HEK293 (cell line): ENCODE results near the gene MYH14.

Source experiments
- CTCF ChIA-PET: fragments of 350-600 bp; formaldehyde crosslinking; extraction: SDS; loops from one replicate; lab custom pipeline; 2021; ENCODE audit warnings: antibody characterized with exemption; lab: Yijun Ruan, JAX
- POLR2A ChIA-PET: fragments of 300-600 bp; formaldehyde crosslinking; extraction: SDS; loops from one replicate; lab custom pipeline; 2020; ENCODE audit warnings: antibody characterized with exemption, inconsistent platforms; lab: Yijun Ruan, JAX
- H3K27ac ChIP-seq: fragments of 200-500 bp; sonication (Bioruptor generic); 2 replicates; pipeline ENCODE4 v1.5.1; 2014; ENCODE audit warnings: low read depth, low read length, control low read depth, inconsistent platforms; ENCODE audit errors: extremely low read depth
- H3K36me3 ChIP-seq, 2 experiments: fragments of 200-500 bp in 1 of 2; sonication (Bioruptor generic) in 1 of 2; 1 replicate in 1 of 2; 2 replicates in 1 of 2; pipeline ENCODE4 v1.5.1; 2014 to 2017; ENCODE audit warnings: inconsistent platforms in 2 of 2, low read length in 2 of 2; ENCODE audit not compliant: control insufficient read depth in 2 of 2, insufficient read depth in 1 of 2
- H3K4me1 ChIP-seq: fragments of 200-500 bp; sonication (Bioruptor generic); 2 replicates; pipeline ENCODE4 v1.5.1; 2014; ENCODE audit warnings: mild to moderate bottlenecking, low read length, inconsistent platforms; ENCODE audit not compliant: control insufficient read depth, insufficient read depth
- H3K4me3 ChIP-seq: 2 replicates; pipeline ENCODE4 v1.5.1; 2011; ENCODE audit warnings: low read depth, mild to moderate bottlenecking, control low read depth, low read length, moderate library complexity
- H3K9me3 ChIP-seq: fragments of 200-500 bp; sonication (Bioruptor generic); 2 replicates; pipeline ENCODE4 v1.5.1; 2014; ENCODE audit warnings: low read depth, low read length, inconsistent platforms; ENCODE audit not compliant: control insufficient read depth, insufficient read depth
- BCL11B ChIP-seq: fragments of 450-650 bp; formaldehyde crosslinking; IDR thresholded peaks from 2 replicates; pipeline ENCODE4 v1.5.1; 2016; ENCODE audit warnings: low read depth, missing biosample characterization, missing genetic modification characterization
- EGR2 ChIP-seq: fragments of 450-650 bp; formaldehyde crosslinking; IDR thresholded peaks from 2 replicates; pipeline ENCODE4 v1.5.1; 2016; ENCODE audit warnings: low read depth, missing biosample characterization, missing genetic modification characterization
- RBAK ChIP-seq: fragments of 450-650 bp; formaldehyde crosslinking; IDR thresholded peaks from 2 replicates; pipeline ENCODE4 v1.5.1; 2016; ENCODE audit warnings: missing biosample characterization, missing genetic modification characterization
- SALL2 ChIP-seq: fragments of 450-650 bp; formaldehyde crosslinking; IDR thresholded peaks from 2 replicates; pipeline ENCODE4 v1.5.0; 2017; ENCODE audit warnings: missing biosample characterization, mild to moderate bottlenecking, missing genetic modification characterization, borderline replicate concordance
- ZBTB1 ChIP-seq: fragments of 450-650 bp; formaldehyde crosslinking; IDR thresholded peaks from 2 replicates; pipeline ENCODE4 v1.5.1; 2016; ENCODE audit warnings: missing biosample characterization, missing genetic modification characterization
- ZBTB17 ChIP-seq: fragments of 450-650 bp; formaldehyde crosslinking; IDR thresholded peaks from 2 replicates; pipeline ENCODE4 v1.5.1; 2016; ENCODE audit warnings: missing biosample characterization, missing genetic modification characterization
- ZEB2 ChIP-seq: fragments of 450-650 bp; formaldehyde crosslinking; IDR thresholded peaks from 2 replicates; pipeline ENCODE4 v1.5.1; 2016; ENCODE audit warnings: missing biosample characterization, missing genetic modification characterization
- ZFHX2 ChIP-seq: fragments of 450-650 bp; formaldehyde crosslinking; conservative IDR thresholded peaks from 2 replicates; pipeline ENCODE4 v1.5.1; 2016; ENCODE audit warnings: missing biosample characterization, missing genetic modification characterization
- ZNF114 ChIP-seq: fragments of 450-650 bp; formaldehyde crosslinking; IDR thresholded peaks from 2 replicates; pipeline ENCODE4 v1.5.0; 2017; ENCODE audit warnings: missing biosample characterization, missing genetic modification characterization
- ZNF16 ChIP-seq: fragments of 450-650 bp; formaldehyde crosslinking; IDR thresholded peaks from 2 replicates; pipeline ENCODE4 v1.5.1; 2016; ENCODE audit warnings: low read depth, missing biosample characterization, missing genetic modification characterization
- ZNF174 ChIP-seq: fragments of 450-650 bp; formaldehyde crosslinking; IDR thresholded peaks from 2 replicates; pipeline ENCODE4 v1.5.0; 2017; ENCODE audit warnings: missing biosample characterization, mild to moderate bottlenecking, missing genetic modification characterization
- ZNF19 ChIP-seq: fragments of 450-650 bp; formaldehyde crosslinking; IDR thresholded peaks from 2 replicates; pipeline ENCODE4; 2016; ENCODE audit warnings: missing biosample characterization, missing genetic modification characterization, low read depth
- ZNF266 ChIP-seq: fragments of 450-650 bp; formaldehyde crosslinking; IDR thresholded peaks from 2 replicates; pipeline ENCODE4 v1.5.1; 2016; ENCODE audit warnings: missing biosample characterization, missing genetic modification characterization, low read depth
- ZNF366 ChIP-seq: fragments of 450-650 bp; formaldehyde crosslinking; conservative IDR thresholded peaks from 2 replicates; pipeline ENCODE4 v1.5.1; 2016; ENCODE audit warnings: missing biosample characterization, missing genetic modification characterization
- ZNF423 ChIP-seq: fragments of 450-650 bp; formaldehyde crosslinking; IDR thresholded peaks from 2 replicates; pipeline ENCODE4 v1.5.1; 2016; ENCODE audit warnings: missing biosample characterization, missing genetic modification characterization
- ZNF48 ChIP-seq: fragments of 450-650 bp; formaldehyde crosslinking; IDR thresholded peaks from 2 replicates; pipeline ENCODE4 v1.5.1; 2016; ENCODE audit warnings: missing biosample characterization, missing genetic modification characterization
- ZNF658 ChIP-seq: fragments of 450-650 bp; formaldehyde crosslinking; IDR thresholded peaks from 2 replicates; pipeline ENCODE4; 2016; ENCODE audit warnings: missing biosample characterization, missing genetic modification characterization
- ZNF747 ChIP-seq: fragments of 450-650 bp; formaldehyde crosslinking; IDR thresholded peaks from 2 replicates; pipeline ENCODE4 v1.5.1; 2016; ENCODE audit warnings: missing biosample characterization, missing genetic modification characterization
- ZSCAN23 ChIP-seq: fragments of 450-650 bp; formaldehyde crosslinking; IDR thresholded peaks from 2 replicates; pipeline ENCODE4 v1.5.1; 2016; ENCODE audit warnings: missing biosample characterization, missing genetic modification characterization
- TF ChIP-seq, protein P1 (sequence below): fragments of 450-650 bp; formaldehyde crosslinking; IDR thresholded peaks from 2 replicates; pipeline ENCODE4; 2016; ENCODE audit warnings: missing biosample characterization, missing genetic modification characterization
- TF ChIP-seq, protein P2 (sequence below): fragments of 450-650 bp; formaldehyde crosslinking; IDR thresholded peaks from 2 replicates; pipeline ENCODE4 v1.5.1; 2017; ENCODE audit warnings: missing biosample characterization, missing genetic modification characterization

Gene MYH14

DNA sequence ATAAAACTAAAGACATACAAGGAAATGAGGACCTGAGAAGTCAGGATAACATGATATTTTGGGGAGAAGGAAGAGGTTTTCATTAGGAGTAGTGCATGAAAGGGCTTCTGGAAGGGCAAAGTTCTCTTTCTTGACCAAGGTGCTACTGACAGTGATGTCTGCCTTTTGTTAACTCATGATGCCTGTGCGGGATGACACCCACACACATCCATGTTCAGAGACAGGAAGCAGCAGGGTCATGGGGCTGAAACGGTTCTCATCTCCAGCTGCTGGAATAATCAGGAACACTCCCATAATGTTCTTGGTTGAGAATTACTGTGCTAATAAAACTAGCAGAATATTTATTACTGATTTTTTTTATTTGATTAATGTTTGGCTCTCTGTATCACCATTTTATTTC lies 96.6 kb downstream of the MYH14 start:
- Histone ChIP-seq H3K4me1 (0 out of 2 replicates have a peak, but pooled peaks cover 3% of the 10 kb centered on the region), H3K27ac (no peak overlapping the region), H3K4me3 (no peak overlapping the region), H3K36me3 (peaks cover 0 to 6% of the 10 kb centered on the region in 2 experiments; a peak in 2 of 3 replicates), H3K9me3 (no peaks in the 10 kb centered on the region; the same call in 1 of the 2 replicates)
- peak; percentile 28; the same call in 1 of the 2 replicates for TF ChIP-seq ZFHX2 (tag by site-specific recombination)
- no peak for TF ChIP-seq ZNF423 (tag by site-specific recombination)
- POLR2A ChIA-PET = no interaction called here
- CTCF ChIA-PET = no interaction called here

DNA sequence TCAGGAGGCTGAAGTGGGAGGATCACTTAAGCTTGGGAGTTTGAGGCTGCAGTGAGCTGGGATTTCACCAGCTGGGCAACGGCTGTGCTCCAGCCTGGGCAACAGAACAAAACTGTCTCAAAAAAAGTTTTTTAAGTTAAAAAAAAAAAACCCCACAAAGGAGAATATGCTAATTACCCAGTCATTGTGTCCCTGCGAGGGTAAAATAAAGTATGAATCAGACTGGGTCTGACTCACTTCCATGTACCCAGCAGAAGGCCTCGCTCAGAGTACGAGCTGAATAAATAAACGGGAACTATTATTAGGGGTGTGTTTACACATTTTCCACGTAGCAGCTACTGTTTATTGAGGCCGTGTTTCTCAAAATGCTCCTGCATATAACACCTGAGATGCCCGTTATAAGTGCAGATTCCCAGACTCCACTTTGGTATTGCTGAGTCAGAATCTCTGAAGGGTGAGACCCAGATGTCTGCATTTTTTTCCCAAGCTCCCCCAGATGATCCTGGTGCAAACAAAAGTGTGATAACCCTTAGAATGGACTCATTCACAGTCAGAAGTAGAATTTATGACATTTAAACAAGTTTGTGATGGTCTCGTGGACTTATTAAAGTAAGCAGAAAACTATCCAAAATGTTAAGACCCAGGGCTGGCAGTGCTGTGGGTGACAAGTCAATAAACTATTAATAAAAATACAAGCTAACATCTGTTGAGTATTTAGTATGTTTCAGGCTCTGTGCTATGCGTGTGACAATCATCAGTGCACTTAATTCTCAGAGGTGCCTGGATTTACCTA lies 97.6 kb downstream of the MYH14 start:
- Histone ChIP-seq H3K9me3 (no peaks in the 10 kb centered on the region; the same call in 1 of the 2 replicates), H3K4me1 (0 out of 2 replicates have a peak, but pooled peaks cover 3% of the 10 kb centered on the region), H3K27ac (no peak overlapping the region), H3K36me3 (peaks cover 0 to 6% of the 10 kb centered on the region in 2 experiments; a peak in 2 of 3 replicates), H3K4me3 (no peak overlapping the region)
- TF ChIP-seq ZNF266 (tag by site-specific recombination) = no peak
- no peak for TF ChIP-seq SALL2 (tag by site-specific recombination)
- no peak for TF ChIP-seq ZNF16 (tag by site-specific recombination)
- no peak for TF ChIP-seq ZBTB17 (tag by site-specific recombination)
- no peak for TF ChIP-seq BCL11B
- TF ChIP-seq ZEB2 (tag by site-specific recombination) = no peak
- no peak for TF ChIP-seq ZNF114
- no peak for TF ChIP-seq ZNF48
- ChIA-PET POLR2A (interaction anchor here (1.2 kb wide), 1 partner anchor 15 kb away, joined by 3 read pairs; no protein-coding TSS in a partner anchor), CTCF (interaction anchor here (0.7 to 2.9 kb wide), 4 partner anchors 15 to 142 kb away, joined by 3 to 11 read pairs (median 4); partner anchors contain the start of gene KCNC3)

DNA sequence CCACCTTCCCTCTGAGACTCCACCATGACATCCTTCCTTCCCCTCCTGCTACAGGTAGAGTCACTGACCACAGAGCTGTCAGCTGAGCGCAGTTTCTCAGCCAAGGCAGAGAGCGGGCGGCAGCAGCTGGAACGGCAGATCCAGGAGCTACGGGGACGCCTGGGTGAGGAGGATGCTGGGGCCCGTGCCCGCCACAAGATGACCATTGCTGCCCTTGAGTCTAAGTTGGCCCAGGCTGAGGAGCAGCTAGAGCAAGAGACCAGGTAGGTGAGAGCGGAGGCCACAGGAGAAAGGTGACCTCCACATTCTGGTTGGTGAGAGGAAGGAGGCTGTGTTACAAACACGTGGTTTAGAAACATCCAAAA lies 98.2 kb downstream of the MYH14 start:
- Histone ChIP-seq H3K27ac (no peak overlapping the region), H3K4me3 (no peak overlapping the region), H3K36me3 (peaks cover 0 to 6% of the 10 kb centered on the region in 2 experiments; a peak in 2 of 3 replicates), H3K9me3 (no peaks in the 10 kb centered on the region; the same call in 1 of the 2 replicates), H3K4me1 (0 out of 2 replicates have a peak, but pooled peaks cover 3% of the 10 kb centered on the region)
- POLR2A ChIA-PET = interaction anchor here (1.2 kb wide), 1 partner anchor 14 kb away, joined by 3 read pairs; no protein-coding TSS in a partner anchor
- CTCF ChIA-PET = interaction anchor here (0.8 to 2.9 kb wide), 5 partner anchors 14 to 142 kb away, joined by 3 to 11 read pairs (median 3); partner anchors contain the start of gene KCNC3
- TF ChIP-seq ZNF366 (no peak), RBAK (tag by site-specific recombination) (no peak), ZNF174 (tag by site-specific recombination) (no peak), EGR2 (tag by site-specific recombination) (no peak), ZNF19 (tag by site-specific recombination) (no peak), ZBTB1 (tag by site-specific recombination) (no peak), ZSCAN23 (tag by site-specific recombination) (no peak), ZNF747 (no peak), ZNF658 (no peak)
- TF ChIP-seq, protein P1, sequence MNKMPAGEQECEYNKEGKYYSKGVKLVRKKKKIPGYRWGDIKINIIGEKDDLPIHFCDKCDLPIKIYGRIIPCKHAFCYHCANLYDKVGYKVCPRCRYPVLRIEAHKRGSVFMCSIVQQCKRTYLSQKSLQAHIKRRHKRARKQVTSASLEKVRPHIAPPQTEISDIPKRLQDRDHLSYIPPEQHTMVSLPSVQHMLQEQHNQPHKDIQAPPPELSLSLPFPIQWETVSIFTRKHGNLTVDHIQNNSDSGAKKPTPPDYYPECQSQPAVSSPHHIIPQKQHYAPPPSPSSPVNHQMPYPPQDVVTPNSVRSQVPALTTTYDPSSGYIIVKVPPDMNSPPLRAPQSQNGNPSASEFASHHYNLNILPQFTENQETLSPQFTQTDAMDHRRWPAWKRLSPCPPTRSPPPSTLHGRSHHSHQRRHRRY (tag by site-specific recombination) = no peak
- TF ChIP-seq, protein P2, sequence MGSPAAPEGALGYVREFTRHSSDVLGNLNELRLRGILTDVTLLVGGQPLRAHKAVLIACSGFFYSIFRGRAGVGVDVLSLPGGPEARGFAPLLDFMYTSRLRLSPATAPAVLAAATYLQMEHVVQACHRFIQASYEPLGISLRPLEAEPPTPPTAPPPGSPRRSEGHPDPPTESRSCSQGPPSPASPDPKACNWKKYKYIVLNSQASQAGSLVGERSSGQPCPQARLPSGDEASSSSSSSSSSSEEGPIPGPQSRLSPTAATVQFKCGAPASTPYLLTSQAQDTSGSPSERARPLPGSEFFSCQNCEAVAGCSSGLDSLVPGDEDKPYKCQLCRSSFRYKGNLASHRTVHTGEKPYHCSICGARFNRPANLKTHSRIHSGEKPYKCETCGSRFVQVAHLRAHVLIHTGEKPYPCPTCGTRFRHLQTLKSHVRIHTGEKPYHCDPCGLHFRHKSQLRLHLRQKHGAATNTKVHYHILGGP (tag by site-specific recombination) = no peak
- TF ChIP-seq, all 188 proteins: peak for 0
